Upper lobe of left lung (tissue), 4 donors: ENCODE results near the gene WNT6.

Source experiments
- CTCF ChIP-seq, 6 experiments: fragments of 450-650 bp in 4 of 6; fragments of 200-600 bp in 2 of 6; sonication (generic) in 2 of 6; IDR thresholded peaks; one replicate each; pipeline ENCODE4 v1.5.1; 2016 to 2019; ENCODE audit warnings: antibody characterized with exemption in 6 of 6
- EP300 ChIP-seq, 4 donors: sonication (generic); formaldehyde crosslinking; IDR thresholded peaks; one replicate each; pipeline ENCODE4 v1.5.1; 2017; ENCODE audit warnings: antibody characterized with exemption in 4 of 4, control low read depth in 2 of 4

GRCh38 chr2:218857371-218858137 is 2.1 kb upstream of the WNT6 start:
- TF ChIP-seq EP300 (IDR thresholded peaks at IDR 0.05): no peak
- TF ChIP-seq CTCF (IDR thresholded peaks at IDR 0.05): no peak
